BJ (cell line): ENCODE results near the gene MICAL3. TPM values are rescaled to one million over a fixed set of nuclear protein-coding genes. Genes with fewer than 3 reads are reported as not detected.
A peak's percentile ranks its signal among the peaks of the same experiment; 100 is the strongest.

Experiments
- CTCF ChIA-PET: fragments of 350-600 bp; formaldehyde crosslinking; extraction: SDS; loops from one replicate; lab custom pipeline; 2021; ENCODE audit warnings: antibody characterized with exemption, inconsistent platforms; lab: Yijun Ruan, JAX
- POLR2A ChIA-PET: fragments of 300-600 bp; sonication (Branson Sonifier 250); formaldehyde crosslinking; extraction: SDS; loops from one replicate; lab custom pipeline; 2021; ENCODE audit warnings: antibody characterized with exemption; lab: Charles Lee
- DNase-seq: peaks from one replicate; pipeline ENCODE4 v3.0.0-alpha.2; 2011; ENCODE audit warnings: low read depth
- H3K27me3 ChIP-seq: 2 replicates; pipeline ENCODE4 v1.6.0; 2011; ENCODE audit warnings: low read length; ENCODE audit not compliant: control insufficient read depth, insufficient read depth
- H3K36me3 ChIP-seq: 2 replicates; pipeline ENCODE4 v1.5.1; 2011; ENCODE audit warnings: low read length; ENCODE audit not compliant: control insufficient read depth, insufficient read depth
- H3K4me3 ChIP-seq: 2 replicates; pipeline ENCODE4 v1.5.1; 2011; ENCODE audit warnings: low read depth, mild to moderate bottlenecking, control low read depth, low read length
- CTCF ChIP-seq: IDR thresholded peaks from 2 replicates; pipeline ENCODE4 v1.5.1; 2011; ENCODE audit warnings: low read depth, mild to moderate bottlenecking, control low read depth, inconsistent platforms, low read length, moderate library complexity; ENCODE audit not compliant: insufficient read depth
- polyA plus RNA-seq: library from polyadenylated mRNA; depleted of rRNA; stranded (reverse); fragments of >200 nt; gene quantifications from 2 replicates; pipeline ENCODE4 v1.2.3, GENCODE V29; 2011

MICAL3 gene
- polyA plus RNA-seq, 1 experiment, result 16.4 TPM

GRCh38 chr22:17890245-17890671 is 134.1 kb downstream of the MICAL3 start:
- POLR2A ChIA-PET, result no interaction called here
- CTCF ChIA-PET, result interaction anchor here (0.5 to 3.0 kb wide), 6 partner anchors 9 to 332 kb away, joined by 3 to 12 read pairs (median 3); no protein-coding TSS in a partner anchor
- no peak for DNase-seq
- no peaks in the 10 kb centered on the region for H3K27me3 ChIP-seq
- H3K4me3 ChIP-seq, result no peak overlapping the region
- TF ChIP-seq CTCF, result no peak
- H3K36me3 ChIP-seq, result peaks cover 12% of the 10 kb centered on the region

GRCh38 chr22:17888855-17889254 is 135.5 kb downstream of the MICAL3 start:
- ChIA-PET CTCF (interaction anchor here (0.9 to 1.6 kb wide), 4 partner anchors 10 to 145 kb away, joined by 3 to 6 read pairs (median 4); no protein-coding TSS in a partner anchor), POLR2A (no interaction called here)
- H3K27me3 ChIP-seq, result no peaks in the 10 kb centered on the region
- TF ChIP-seq CTCF, result peak; percentile 54
- H3K36me3 ChIP-seq, result peaks cover 15% of the 10 kb centered on the region
- H3K4me3 ChIP-seq, result no peak overlapping the region
- DNase-seq, result no peak

- CTCF ChIA-PET, result interaction anchor here (1.3 to 1.6 kb wide), 3 partner anchors 10 to 145 kb away, joined by 3 to 6 read pairs (median 4); no protein-coding TSS in a partner anchor
These were observed 135.9 kb downstream of the MICAL3 start for GRCh38 chr22:17888439-17888838.

DNA sequence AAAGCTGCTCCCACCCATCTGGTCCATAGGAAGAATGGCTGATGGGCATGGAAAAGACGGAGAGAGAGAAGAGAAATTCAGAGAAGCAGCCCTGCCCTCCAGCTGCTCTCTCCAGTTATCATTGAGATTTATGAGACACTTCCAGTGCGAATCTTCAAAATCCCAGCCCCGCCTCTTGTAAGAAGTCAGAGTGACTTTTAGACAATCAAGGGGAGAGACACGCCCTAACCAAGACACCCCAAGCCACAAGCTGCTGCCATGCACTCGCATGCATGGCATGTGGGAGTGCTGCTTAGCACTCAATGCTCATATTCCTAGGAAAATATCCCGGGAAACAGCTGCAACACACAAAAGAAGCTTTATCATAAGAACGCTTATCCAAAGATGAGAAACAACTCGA is 139.5 kb downstream of the MICAL3 start:
- CTCF ChIA-PET, result interaction anchor here (1.3 to 1.4 kb wide), 3 partner anchors 11 to 191 kb away, joined by 3 to 4 read pairs (median 3); no protein-coding TSS in a partner anchor
- H3K36me3 ChIP-seq, result peaks cover 21% of the 10 kb centered on the region
- POLR2A ChIA-PET, result no interaction called here
- no peak for TF ChIP-seq CTCF
- DNase-seq, result no peak
- H3K4me3 ChIP-seq, result no peak overlapping the region
- no peaks in the 10 kb centered on the region for H3K27me3 ChIP-seq

More at GRCh38 chr22:17888439-17888838, 135.9 kb downstream of the MICAL3 start:
- peaks cover 13% of the 10 kb centered on the region for H3K36me3 ChIP-seq
- no peak overlapping the region for H3K4me3 ChIP-seq
- POLR2A ChIA-PET, result no interaction called here
- no peaks in the 10 kb centered on the region for H3K27me3 ChIP-seq
- DNase-seq, result no peak
- no peak for TF ChIP-seq CTCF

DNA sequence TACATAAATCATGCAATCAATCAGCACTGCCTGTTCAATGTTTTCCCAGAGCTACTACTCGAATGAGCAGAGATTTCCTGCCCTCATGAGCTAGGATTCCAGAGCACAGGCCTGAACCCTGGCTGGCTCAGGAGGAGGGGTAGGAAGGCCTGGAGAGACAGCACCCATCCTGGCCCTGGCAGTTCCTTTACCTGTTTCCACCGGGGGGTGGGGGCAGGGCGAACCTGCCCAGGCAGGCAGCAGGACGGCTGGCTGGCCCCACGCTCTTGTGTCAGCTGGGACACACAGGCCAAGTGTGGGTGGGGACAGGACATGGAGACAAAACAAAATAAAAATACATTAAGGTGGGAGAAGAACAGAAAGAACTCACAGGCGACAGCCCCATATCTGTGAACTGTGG is 140.3 kb downstream of the MICAL3 start:
- no peaks in the 10 kb centered on the region for H3K27me3 ChIP-seq
- no peak for DNase-seq
- POLR2A ChIA-PET, result no interaction called here
- peaks cover 22% of the 10 kb centered on the region for H3K36me3 ChIP-seq
- H3K4me3 ChIP-seq, result no peak overlapping the region
- no peak for TF ChIP-seq CTCF
- CTCF ChIA-PET, result interaction anchor here (1.0 to 1.4 kb wide), 4 partner anchors 12 to 192 kb away, joined by 3 to 4 read pairs (median 3); partner anchors contain the start of gene MICAL3
